SK-N-SH (cell line): ENCODE measurements around the gene SEMA6C. TPM values are rescaled to one million over a fixed set of nuclear protein-coding genes. Genes with fewer than 3 reads are reported as not detected.

Experiments used
- CTCF ChIA-PET: fragments of 300-600, 350-600 bp; formaldehyde crosslinking; extraction: SDS; loops from one replicate; lab custom pipeline; 2021; lab: Yijun Ruan, JAX
- POLR2A ChIA-PET: fragments of 350-600 bp; sonication (Branson Sonifier 250); formaldehyde crosslinking; extraction: SDS; loops from one replicate; lab custom pipeline; 2020; ENCODE audit warnings: antibody characterized with exemption, inconsistent platforms; lab: Yijun Ruan, JAX
- DNase-seq: peaks from one replicate; pipeline ENCODE4 v3.0.0; 2012
- H2AFZ ChIP-seq: fragments of 200-600 bp; sonication (generic); 2 replicates; pipeline ENCODE4 v1.8.1; 2016; ENCODE audit warnings: antibody characterized with exemption, mild to moderate bottlenecking, low read depth
- H3F3A ChIP-seq: fragments of 200-600 bp; sonication (generic); replicated peaks from 2 replicates; pipeline ENCODE3; 2016; ENCODE audit warnings: antibody characterized with exemption, mild to moderate bottlenecking; ENCODE audit not compliant: insufficient read depth
- H3K27ac ChIP-seq, 2 experiments: fragments of 200-500 bp in 1 of 2; fragments of 200-600 bp in 1 of 2; sonication (Bioruptor generic) in 1 of 2; sonication (generic), shearing (Covaris generic) in 1 of 2; 2 replicates each; pipeline versions ENCODE4 v1.5.1 to v1.6.1; 2014 to 2016; ENCODE audit warnings: low read depth in 2 of 2, inconsistent platforms in 1 of 2, low read length in 1 of 2, mild to moderate bottlenecking in 1 of 2, mixed read lengths in 1 of 2
- H3K27me3 ChIP-seq: fragments of 200-600 bp; sonication (generic), shearing (Covaris generic); 2 replicates; pipeline ENCODE4 v1.6.1; 2016; ENCODE audit warnings: mixed run types; ENCODE audit not compliant: insufficient read depth
- H3K36me3 ChIP-seq, 2 experiments: fragments of 200-500 bp in 1 of 2; fragments of 200-600 bp in 1 of 2; sonication (Bioruptor generic) in 1 of 2; sonication (generic) in 1 of 2; replicated peaks in 1 of 2; 2 replicates each; pipeline versions ENCODE3 to v1.5.1; 2014 to 2016; ENCODE audit warnings: low read length in 1 of 2, mild to moderate bottlenecking in 1 of 2; ENCODE audit not compliant: insufficient read depth in 2 of 2, control insufficient read depth in 1 of 2
- H3K4me1 ChIP-seq, 2 experiments: fragments of 200-500 bp in 1 of 2; fragments of 200-600 bp in 1 of 2; sonication (Bioruptor generic) in 1 of 2; sonication (generic), shearing (Covaris generic) in 1 of 2; 2 replicates each; pipeline versions ENCODE4 v1.5.1 to v1.6.1; 2014 to 2016; ENCODE audit warnings: low read depth in 1 of 2, low read length in 1 of 2, mixed run types in 1 of 2; ENCODE audit not compliant: insufficient read depth in 2 of 2, control insufficient read depth in 1 of 2
- H3K4me2 ChIP-seq: fragments of 200-600 bp; sonication (generic), shearing (Covaris generic); 2 replicates; pipeline ENCODE4 v1.6.1; 2017; ENCODE audit warnings: mixed run types
- H3K4me3 ChIP-seq, 2 experiments: fragments of 200-500 bp in 1 of 2; fragments of 200-600 bp in 1 of 2; sonication (Bioruptor generic) in 1 of 2; sonication (generic), shearing (Covaris generic) in 1 of 2; 2 replicates each; pipeline versions ENCODE4 v1.5.1 to v1.8.1; 2014 to 2016; ENCODE audit warnings: low read depth in 2 of 2, inconsistent platforms in 1 of 2, low read length in 1 of 2, mild to moderate bottlenecking in 1 of 2, mixed read lengths in 1 of 2, moderate library complexity in 1 of 2
- H3K79me2 ChIP-seq: fragments of 200-600 bp; sonication (generic); 2 replicates; pipeline ENCODE4 v1.8.1; 2017; ENCODE audit warnings: mild to moderate bottlenecking; ENCODE audit not compliant: insufficient read depth
- H3K9ac ChIP-seq: fragments of 200-600 bp; sonication (generic); 2 replicates; pipeline ENCODE4 v1.6.1; 2017; ENCODE audit warnings: mixed run types
- H3K9me2 ChIP-seq: fragments of 200-600 bp; sonication (generic); 2 replicates; pipeline ENCODE4 v1.6.1; 2017; ENCODE audit warnings: mixed run types
- H3K9me3 ChIP-seq: fragments of 200-600 bp; sonication (generic); 2 replicates; pipeline ENCODE4 v1.6.1; 2017; ENCODE audit warnings: mixed run types, mild to moderate bottlenecking, moderate library complexity
- H4K20me1 ChIP-seq: fragments of 200-600 bp; sonication (generic); 2 replicates; pipeline ENCODE4 v1.6.1; 2017; ENCODE audit warnings: mild to moderate bottlenecking, mixed run types; ENCODE audit not compliant: insufficient read depth
- FOXJ3 ChIP-seq: sonication (generic); formaldehyde crosslinking; IDR thresholded peaks from 2 replicates; pipeline ENCODE4 v1.5.1; 2020; ENCODE audit warnings: mild to moderate bottlenecking, missing genetic modification reagents
- GATA2 ChIP-seq: sonication (generic); formaldehyde crosslinking; IDR thresholded peaks from 2 replicates; pipeline ENCODE4 v1.5.0; 2020; ENCODE audit warnings: mild to moderate bottlenecking, missing genetic modification reagents
- NRF1 ChIP-seq: IDR thresholded peaks from 2 replicates; pipeline ENCODE4 v1.6.1; 2012; ENCODE audit warnings: low read depth, mild to moderate bottlenecking, low read length
- RCOR1 ChIP-seq: fragments of 150-350 bp; IDR thresholded peaks from 2 replicates; pipeline ENCODE4 v1.6.1; 2017; ENCODE audit warnings: antibody characterized with exemption, low read length
- SMC3 ChIP-seq: IDR thresholded peaks from 2 replicates; pipeline ENCODE4 v1.6.1; 2012; ENCODE audit warnings: low read depth, low read length, improper control_type of control experiment
- TEAD4 ChIP-seq: IDR thresholded peaks from 2 replicates; pipeline ENCODE4 v1.4.0; 2012; ENCODE audit warnings: mild to moderate bottlenecking, borderline replicate concordance; ENCODE audit not compliant: insufficient read depth
- WGBS: methylation state at CpG from one replicate; pipeline ENCODE4 v1.1.6; 2017; ENCODE audit warnings: low lambda C conversion rate; 5-methylcytosine and 5-hydroxymethylcytosine counted together
- polyA plus RNA-seq, 3 experiments: library from polyadenylated mRNA; depleted of rRNA; stranded (reverse); fragments of >200 nt; gene quantifications; 2 replicates each; pipeline ENCODE4 v1.2.3, GENCODE V29; 2012
- TF ChIP-seq, protein P1 (sequence below): IDR thresholded peaks from 2 replicates; pipeline ENCODE4 v1.6.1; 2012; ENCODE audit warnings: mild to moderate bottlenecking, low read depth, low read length, moderate library complexity

SEMA6C gene
- polyA plus RNA-seq, 1 of the 3 experiments (the other 2 are of a cell fraction), result 4.0 TPM

DNA sequence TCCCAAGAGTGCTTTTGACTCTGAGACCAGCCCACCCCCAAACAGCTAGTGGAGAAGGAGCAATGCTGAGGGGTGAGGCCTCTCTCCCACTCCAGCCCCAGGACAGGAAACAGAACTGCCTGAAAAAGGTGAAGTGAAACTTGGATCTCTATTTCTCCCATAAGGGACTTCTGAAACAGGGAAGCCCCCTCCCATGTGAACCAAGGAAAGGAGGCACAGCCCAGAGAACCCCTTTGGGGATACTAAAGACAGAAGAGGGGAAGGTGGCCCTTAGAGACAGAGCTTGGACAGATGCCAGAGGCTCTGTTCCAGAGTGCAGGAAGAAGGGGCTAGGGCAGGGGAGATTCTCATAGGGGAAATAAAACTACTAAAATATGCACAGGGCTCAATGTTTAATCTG, 12.9 kb upstream of the SEMA6C start:
- POLR2A ChIA-PET, result no interaction called here

DNA sequence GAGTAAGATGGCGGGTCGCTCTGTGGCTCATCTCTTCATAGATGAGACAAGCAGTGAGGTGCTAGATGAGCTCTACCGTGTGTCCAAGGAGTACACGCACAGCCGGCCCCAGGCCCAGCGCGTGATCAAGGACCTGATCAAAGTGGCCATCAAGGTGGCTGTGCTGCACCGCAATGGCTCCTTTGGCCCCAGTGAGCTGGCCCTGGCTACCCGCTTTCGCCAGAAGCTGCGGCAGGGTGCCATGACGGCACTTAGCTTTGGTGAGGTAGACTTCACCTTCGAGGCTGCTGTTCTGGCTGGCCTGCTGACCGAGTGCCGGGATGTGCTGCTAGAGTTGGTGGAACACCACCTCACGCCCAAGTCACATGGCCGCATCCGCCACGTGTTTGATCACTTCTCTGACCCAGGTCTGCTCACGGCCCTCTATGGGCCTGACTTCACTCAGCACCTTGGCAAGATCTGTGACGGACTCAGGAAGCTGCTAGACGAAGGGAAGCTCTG, 12.4 kb upstream of the SEMA6C start:
- no peak overlapping the region for H3K4me3 ChIP-seq
- POLR2A ChIA-PET, result no interaction called here
- DNase-seq, result no peak
- peaks cover 2% of the 10 kb centered on the region; the same call in 1 of the 2 replicates for H3K79me2 ChIP-seq
- TF ChIP-seq SMC3 (no peak), FOXJ3 (CRISPR knock-in tag) (no peak)
- no peaks in the 10 kb centered on the region for H4K20me1 ChIP-seq
- H3K9ac ChIP-seq, result no peak overlapping the region
- 93% methylated on average over 20 of the region's 22 CpGs for WGBS
- no peaks in the 10 kb centered on the region for H3K27me3 ChIP-seq
- no peak overlapping the region for H3K27ac ChIP-seq
- no peaks in the 10 kb centered on the region for H3K9me3 ChIP-seq
- peaks cover 9 to 40% of the 10 kb centered on the region in 2 experiments for H3K36me3 ChIP-seq
- CTCF ChIA-PET, result interaction anchor here (1.2 to 6.6 kb wide), 2 partner anchors 59 to 163 kb away, joined by 3 to 113 read pairs; no protein-coding TSS in a partner anchor
- no peaks in the 10 kb centered on the region for H3K9me2 ChIP-seq
- peaks cover 5% of the 10 kb centered on the region for H3F3A ChIP-seq
- H2AFZ ChIP-seq, result no peak overlapping the region
- H3K4me2 ChIP-seq, result no peak overlapping the region
- H3K4me1 ChIP-seq, result no peaks in the 10 kb centered on the region

More for the DNA sequence above, 12.9 kb upstream of the SEMA6C start:
- CTCF ChIA-PET, result interaction anchor here (0.8 to 6.6 kb wide), 3 partner anchors 60 to 163 kb away, joined by 3 to 113 read pairs (median 3); no protein-coding TSS in a partner anchor
- Histone ChIP-seq H3K9me3 (no peaks in the 10 kb centered on the region), H3K27ac (no peak overlapping the region)
- TF ChIP-seq NRF1 (no peak), TEAD4 (no peak), GATA2 (CRISPR knock-in tag) (no peak), RCOR1 (no peak)
- TF ChIP-seq, protein P1, sequence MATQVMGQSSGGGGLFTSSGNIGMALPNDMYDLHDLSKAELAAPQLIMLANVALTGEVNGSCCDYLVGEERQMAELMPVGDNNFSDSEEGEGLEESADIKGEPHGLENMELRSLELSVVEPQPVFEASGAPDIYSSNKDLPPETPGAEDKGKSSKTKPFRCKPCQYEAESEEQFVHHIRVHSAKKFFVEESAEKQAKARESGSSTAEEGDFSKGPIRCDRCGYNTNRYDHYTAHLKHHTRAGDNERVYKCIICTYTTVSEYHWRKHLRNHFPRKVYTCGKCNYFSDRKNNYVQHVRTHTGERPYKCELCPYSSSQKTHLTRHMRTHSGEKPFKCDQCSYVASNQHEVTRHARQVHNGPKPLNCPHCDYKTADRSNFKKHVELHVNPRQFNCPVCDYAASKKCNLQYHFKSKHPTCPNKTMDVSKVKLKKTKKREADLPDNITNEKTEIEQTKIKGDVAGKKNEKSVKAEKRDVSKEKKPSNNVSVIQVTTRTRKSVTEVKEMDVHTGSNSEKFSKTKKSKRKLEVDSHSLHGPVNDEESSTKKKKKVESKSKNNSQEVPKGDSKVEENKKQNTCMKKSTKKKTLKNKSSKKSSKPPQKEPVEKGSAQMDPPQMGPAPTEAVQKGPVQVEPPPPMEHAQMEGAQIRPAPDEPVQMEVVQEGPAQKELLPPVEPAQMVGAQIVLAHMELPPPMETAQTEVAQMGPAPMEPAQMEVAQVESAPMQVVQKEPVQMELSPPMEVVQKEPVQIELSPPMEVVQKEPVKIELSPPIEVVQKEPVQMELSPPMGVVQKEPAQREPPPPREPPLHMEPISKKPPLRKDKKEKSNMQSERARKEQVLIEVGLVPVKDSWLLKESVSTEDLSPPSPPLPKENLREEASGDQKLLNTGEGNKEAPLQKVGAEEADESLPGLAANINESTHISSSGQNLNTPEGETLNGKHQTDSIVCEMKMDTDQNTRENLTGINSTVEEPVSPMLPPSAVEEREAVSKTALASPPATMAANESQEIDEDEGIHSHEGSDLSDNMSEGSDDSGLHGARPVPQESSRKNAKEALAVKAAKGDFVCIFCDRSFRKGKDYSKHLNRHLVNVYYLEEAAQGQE, result no peak
- TF ChIP-seq, all 33 proteins: peak for 0
- H3K9ac ChIP-seq, result no peak overlapping the region
- H4K20me1 ChIP-seq, result no peaks in the 10 kb centered on the region
- peaks cover 5% of the 10 kb centered on the region for H3F3A ChIP-seq
- H2AFZ ChIP-seq, result no peak overlapping the region
- no peaks in the 10 kb centered on the region for H3K9me2 ChIP-seq
- no peak overlapping the region for H3K4me3 ChIP-seq
- no peaks in the 10 kb centered on the region for H3K27me3 ChIP-seq
- no peak overlapping the region for H3K4me2 ChIP-seq
- no peak for DNase-seq
- H3K36me3 ChIP-seq, result peaks cover 9 to 40% of the 10 kb centered on the region in 2 experiments
- peaks cover 7% of the 10 kb centered on the region; the same call in 1 of the 2 replicates for H3K79me2 ChIP-seq
- H3K4me1 ChIP-seq, result peaks cover 0 to 2% of the 10 kb centered on the region in 2 experiments; a peak in 1 of 4 replicates
